HG03196 (cell line): ENCODE measurements around the gene KIF26B.
"Not testable (repeated sequence)": the region's sequence is repeated elsewhere in the genome, so short reads cannot be mapped to it uniquely, and the experiment has no call there.

Experiments used
- ATAC-seq: cut with Tn5 transposase; IDR thresholded peaks from one replicate; pipeline ENCODE4 v1.9.1; 2021; ENCODE audit not compliant: unreplicated experiment

KIF26B gene

DNA sequence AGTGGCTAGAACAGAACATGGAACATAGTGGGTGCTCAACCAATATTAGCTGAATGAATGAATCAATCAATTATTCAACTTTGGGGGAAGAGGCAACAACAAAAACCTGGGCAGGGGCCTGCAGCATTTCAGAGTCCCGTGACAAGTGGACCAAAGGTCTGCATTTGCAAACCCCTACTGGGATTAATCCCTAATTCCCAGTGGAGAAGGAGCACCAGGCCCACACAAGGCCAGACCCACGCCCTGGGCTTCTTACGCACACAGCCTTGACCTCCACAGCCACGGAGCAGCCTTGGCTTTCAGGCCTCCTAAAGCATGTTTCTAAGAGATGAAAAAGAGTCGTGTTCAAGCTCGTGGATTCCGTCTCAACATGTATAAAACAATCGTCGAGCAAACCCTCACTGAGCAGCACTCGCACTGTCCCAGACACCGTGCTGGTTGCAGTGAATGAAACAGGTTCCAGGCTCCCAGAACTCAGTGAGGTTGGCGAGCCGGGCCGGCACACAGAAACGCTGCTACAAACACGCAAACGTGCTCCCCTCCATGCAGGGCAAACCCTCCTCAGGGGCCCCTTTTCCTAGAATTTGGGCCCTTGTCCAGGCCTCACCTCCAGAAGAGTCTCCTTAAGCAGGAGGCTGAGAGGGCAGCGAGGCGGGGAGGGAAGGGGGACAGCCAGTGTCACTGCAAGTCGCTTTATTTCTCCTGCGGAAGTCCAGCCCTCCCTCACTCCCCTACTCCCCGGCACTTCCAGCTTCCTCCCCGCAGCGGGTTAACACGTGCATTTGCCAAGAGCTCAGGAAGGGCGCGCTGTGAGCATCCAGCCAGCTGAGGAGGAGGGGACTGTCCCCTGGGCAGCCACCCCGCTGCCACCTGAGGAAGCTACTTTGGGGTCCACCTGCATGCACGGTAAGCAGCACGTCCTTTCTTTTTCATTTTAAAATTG lies 556.4 kb downstream of the KIF26B start:
- ATAC-seq: no peak

DNA sequence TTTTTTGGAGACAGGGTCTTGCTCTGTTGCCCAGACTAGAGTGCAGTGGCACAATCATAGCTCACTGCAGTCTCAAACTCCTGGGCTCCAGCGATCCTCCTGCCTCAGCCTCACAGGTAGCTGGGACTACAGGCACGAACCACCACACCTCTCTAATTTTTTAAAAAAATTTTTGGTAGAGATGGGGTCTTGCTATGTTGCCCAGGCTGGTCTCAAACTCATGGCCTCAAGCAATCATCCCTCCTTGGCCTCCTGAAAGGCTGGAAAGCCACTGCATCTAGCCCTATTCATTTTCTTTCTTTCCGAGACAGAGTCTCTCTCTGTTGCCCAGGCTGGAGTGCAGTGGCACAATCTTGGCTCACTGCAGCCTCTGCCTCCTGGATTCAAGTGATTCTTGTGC lies 559.2 kb downstream of the KIF26B start:
- ATAC-seq: not testable (repeated sequence)

DNA sequence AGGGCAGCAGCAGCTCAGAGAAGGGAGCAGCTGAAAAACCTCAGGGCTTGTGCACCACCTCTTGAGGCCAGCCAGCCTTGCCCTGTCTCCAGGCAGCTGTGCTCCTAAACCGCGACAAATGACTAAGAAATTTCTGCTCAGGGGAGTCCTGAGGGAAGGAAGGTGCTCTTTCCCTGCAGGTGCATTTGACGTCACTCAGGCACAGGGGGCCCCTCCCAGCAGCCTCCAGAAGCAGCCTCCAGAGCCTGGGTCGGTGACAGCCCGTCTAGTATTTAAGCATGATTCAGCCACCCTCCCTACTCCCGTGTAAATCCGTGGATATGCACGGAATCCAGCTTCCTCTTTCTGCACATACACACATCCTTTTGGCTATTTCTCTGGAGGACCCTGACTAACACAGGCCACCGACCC lies 560.5 kb downstream of the KIF26B start:
- no peak for ATAC-seq

DNA sequence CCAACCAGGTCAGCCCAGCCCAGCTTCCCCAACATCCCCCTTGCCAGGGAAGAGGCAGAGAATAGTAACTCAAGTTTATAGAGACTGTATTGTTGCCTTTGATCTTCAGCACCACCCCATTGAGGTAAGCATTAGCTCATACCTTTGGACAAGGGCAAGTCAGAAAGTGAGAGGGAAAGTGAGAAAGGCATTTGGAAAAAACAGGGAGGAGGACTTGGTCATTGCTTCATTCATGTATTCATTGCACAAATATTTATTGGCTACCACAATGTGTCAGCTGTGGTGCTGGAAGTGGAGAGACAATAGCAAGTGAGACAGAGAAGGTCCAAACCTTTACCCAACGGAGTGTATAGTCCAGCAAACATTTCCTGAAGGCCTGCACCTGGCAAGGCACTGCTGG lies 561.2 kb downstream of the KIF26B start:
- ATAC-seq: no peak

DNA sequence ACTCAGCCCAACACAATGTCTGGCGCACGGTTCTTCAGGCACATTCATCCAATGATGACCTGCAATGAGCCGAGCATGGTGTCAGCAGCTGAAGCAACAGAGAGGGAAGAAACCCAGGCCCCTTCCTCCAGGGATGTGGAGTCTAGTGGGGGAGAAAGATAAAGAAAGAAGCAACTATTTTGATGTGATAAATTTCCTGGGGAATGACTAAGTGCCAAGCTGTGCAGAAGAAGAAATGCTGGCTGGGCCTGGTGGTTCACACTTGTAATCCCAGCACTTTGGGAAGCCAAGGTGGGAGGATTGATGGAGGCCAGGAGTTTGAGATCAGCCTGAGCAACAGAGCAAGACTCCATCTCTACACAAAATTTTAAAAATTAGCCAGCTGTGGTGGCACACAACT lies 561.8 kb downstream of the KIF26B start:
- ATAC-seq: no peak

DNA sequence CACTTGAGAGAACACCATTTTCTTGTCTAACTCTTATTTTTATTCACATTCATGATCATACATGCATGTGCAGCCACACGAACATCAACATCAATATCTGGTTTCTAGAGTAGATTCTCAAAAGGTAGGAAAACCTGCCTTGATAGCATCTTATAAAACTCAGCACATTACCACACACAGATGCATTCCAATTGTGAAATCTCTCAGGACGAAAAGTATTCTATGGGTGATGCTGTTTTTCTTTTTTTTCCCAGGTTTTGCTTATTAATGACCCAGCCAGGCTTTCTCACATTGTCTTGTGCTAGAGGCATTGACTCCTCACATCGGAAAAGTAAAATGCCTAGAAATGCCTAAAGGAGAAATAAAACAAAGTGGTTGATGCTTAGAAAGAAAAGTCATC lies 562.8 kb downstream of the KIF26B start:
- ATAC-seq: no peak

DNA sequence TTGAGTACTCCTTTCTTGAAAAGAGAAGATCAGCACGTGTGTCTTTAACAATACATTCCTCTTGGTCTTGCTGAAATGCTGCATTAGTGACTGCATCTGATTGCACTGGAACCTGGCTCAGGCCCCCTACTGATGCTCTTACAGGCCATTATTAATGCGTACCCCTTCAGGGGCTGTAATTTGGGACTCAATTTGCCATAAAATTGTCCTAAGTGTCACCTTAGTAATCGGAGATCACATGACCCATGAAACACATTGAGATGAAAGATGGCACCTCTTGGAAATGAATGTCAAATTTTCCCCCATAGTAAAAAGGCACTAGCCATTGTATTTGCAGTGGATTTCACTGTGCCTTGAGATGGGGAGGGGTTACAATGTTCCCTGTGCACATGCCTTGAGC lies 563.3 kb downstream of the KIF26B start:
- no peak for ATAC-seq

DNA sequence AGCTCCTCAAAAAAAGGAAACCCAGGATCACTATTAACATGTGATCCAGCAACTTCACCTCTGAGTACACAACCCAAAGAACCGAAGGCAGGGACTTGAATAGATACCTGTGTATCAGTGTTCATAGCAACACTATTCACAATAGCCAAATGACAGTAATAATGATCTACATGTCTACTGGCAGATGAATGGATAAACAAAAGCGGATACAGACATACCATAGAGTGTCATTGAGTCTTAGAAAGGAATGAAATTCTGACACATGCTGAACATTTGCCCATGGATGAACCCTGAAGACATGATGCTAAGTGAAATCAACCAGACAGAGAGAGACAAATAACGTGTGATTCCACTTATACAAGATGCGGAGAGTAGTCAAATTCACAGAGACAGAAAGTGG lies 564.2 kb downstream of the KIF26B start:
- no peak for ATAC-seq

DNA sequence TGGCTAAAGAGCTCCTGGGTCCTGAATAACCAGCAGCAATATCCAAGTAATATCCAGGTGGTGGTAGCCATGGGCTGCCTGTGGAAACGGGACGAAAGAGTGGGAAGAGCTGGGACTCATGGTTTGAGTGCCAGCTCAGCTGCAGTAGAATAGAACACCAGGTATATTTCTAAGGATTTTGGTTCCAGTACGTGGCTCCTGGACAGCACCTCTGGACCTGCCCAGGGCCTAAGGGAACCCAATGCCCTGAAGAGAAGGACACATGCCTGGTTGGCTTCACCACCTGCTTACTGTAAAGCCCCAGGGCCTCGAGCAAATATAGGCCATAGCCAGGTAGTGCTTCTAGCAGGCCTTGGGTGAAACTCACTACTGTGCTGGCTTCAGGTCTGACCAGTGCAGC lies 566.7 kb downstream of the KIF26B start:
- ATAC-seq: no peak

DNA sequence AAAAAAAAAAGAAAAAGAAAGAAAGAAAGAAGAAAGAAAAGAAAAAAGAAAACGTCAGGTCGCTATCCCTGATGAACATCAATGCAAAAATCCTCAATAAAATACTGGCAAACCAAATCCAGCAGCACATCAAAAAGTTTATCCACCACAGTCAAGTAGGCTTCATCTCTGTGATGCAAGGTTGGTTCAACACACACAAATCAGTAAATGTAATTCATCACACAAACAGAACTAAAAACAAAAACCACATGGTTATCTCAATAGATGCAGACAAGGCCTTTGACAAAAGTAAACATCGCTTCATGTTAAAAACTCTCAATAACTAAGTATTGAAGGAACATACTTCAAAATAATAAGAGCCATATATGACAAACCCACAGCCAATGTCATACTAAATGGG lies 573.2 kb downstream of the KIF26B start:
- not testable (repeated sequence) for ATAC-seq

DNA sequence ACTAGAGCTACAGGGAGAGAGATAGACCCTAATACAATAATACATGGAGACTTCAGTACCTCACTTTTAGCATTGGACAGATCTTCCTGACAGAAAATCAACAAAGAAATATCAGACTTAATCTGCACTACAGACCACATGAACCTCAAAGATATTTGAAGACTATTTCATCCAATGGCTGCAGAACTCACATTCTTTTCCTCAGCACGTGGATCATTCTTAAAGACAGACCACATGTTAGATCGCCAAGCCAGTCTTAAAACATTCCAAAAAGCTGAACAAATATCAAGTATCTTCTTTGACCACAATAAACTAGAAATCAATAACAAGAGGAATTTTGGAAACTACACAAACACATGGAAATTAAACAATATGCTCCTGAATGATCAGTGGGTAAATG lies 576.0 kb downstream of the KIF26B start:
- ATAC-seq: no peak

DNA sequence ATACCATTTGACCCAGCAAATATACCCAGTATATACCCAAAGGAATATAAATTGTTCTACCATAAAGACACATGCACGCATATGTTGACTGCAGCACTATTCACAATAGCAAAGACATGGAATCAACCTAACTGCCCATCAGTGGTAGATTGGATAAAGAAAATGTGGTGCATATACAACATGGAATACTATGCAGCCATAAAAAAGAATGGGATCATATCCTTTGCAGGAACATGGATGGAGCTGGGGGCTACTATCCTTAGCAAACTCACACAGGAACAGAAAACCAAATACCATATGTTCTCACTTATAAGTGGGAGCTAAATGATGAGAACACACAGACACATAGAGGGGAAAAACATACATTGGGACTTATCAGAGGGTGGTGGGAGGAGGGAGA lies 585.6 kb downstream of the KIF26B start:
- not testable (repeated sequence) for ATAC-seq

DNA sequence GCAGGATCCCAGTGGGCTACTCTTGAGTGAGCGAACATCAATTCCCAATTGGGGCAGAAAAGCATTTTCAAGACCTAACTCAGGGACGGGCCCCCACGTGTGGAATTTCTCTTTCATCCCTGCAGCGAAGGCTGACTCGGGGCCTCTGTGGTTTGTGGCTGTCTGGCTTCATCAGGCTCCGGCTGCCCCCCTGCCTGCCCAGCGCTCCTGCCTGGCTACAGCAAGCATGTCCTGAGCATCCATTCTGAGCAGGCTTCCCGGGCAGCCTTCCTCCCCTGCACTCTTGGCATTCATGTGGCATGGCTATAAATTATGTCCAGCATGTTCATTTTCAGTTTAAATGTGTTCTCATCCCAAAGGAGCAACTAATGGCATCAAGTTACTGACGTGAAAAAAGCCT lies 588.1 kb downstream of the KIF26B start:
- ATAC-seq: no peak

DNA sequence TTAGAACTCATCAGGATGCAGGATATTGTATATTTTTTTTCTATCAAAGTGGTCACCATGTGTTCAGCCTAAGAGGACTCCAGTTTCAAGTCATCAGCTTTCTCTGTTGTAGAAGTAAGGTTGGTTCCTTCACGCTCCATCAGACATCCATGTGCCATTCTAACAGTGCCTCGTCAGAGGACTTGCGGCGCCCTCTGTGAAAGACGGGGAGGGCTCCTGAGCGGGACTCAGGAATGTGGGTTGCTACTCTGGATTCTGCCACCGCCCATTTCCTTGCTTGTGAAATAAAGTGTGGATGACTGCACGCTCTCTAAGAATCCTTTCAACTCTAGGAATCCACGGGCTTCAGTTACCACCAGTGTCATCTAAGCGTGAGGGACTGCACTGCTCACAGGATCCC lies 593.5 kb downstream of the KIF26B start:
- no peak for ATAC-seq

DNA sequence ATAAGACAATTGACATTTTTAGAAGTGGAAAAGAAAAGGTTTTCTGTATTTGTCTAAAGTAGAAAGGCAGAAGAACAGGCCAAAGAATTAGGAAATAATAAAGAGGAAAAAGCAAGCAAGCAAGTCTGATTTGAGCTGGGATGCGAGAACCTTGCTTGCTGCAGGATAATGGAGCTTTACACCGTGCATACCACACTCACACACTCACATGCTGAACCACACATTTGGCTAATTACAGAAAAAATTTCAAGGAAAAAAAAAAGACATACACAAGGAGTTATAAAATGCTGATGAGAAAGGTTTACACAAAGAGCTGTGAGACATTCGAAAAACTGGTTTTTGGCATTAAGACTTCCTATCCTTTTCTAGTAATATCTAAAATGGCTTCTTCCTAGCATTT lies 593.9 kb downstream of the KIF26B start:
- ATAC-seq: no peak

DNA sequence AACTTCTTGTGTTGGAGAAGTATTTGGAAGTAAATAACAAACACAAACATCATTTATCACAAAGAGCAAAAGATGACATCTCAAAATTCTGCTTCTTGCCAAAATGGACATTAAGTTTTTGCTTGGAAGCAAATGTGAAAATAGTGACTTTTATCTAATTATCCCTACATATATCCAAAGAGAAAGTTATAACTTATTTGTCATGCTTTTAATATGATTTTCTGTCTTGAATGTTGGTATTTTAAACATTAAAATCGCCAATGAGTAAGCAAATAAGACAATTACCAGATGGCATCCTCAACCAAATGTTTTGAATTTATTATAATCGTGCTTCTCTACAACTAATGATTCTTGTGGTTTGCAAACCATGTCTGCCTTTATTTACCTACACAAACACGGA lies 594.3 kb downstream of the KIF26B start:
- ATAC-seq: no peak

DNA sequence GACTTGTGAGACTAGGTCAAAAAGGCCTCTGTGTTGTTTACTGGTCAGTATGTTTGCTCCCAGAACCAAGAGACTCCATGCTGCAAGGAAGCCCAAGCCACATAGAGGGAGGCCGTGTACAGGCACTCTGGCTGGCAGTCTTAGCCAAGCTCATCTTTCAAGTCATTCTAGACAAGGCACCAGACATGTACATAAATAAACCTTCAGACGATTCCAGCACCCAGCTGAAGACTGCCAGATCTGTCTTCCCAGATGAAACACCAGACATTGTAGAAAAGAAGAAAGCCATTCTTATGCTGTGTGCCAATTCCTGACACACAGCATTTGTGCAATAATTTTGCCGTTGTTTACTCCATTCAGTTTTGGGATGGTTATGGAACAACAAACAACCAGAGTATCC lies 595.5 kb downstream of the KIF26B start:
- no peak for ATAC-seq

DNA sequence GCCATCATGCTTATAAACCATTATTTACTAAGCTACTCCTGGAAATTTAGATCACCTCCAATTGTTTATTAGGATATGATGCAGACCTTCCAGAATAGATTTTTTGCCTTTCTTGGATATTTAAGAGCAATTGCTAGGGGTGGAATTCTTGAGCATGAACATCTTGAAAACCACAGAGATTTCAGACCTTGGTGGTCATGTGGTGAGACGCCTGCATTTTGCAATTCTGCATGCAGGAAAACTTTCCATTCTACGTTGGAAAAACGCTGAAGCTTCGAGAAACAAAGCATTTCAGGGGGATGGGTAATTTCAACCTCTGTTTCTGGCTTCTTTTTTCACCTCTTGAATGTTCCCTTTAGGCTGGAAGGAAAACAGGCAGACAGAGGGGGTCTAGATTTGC lies 596.3 kb downstream of the KIF26B start:
- no peak for ATAC-seq

DNA sequence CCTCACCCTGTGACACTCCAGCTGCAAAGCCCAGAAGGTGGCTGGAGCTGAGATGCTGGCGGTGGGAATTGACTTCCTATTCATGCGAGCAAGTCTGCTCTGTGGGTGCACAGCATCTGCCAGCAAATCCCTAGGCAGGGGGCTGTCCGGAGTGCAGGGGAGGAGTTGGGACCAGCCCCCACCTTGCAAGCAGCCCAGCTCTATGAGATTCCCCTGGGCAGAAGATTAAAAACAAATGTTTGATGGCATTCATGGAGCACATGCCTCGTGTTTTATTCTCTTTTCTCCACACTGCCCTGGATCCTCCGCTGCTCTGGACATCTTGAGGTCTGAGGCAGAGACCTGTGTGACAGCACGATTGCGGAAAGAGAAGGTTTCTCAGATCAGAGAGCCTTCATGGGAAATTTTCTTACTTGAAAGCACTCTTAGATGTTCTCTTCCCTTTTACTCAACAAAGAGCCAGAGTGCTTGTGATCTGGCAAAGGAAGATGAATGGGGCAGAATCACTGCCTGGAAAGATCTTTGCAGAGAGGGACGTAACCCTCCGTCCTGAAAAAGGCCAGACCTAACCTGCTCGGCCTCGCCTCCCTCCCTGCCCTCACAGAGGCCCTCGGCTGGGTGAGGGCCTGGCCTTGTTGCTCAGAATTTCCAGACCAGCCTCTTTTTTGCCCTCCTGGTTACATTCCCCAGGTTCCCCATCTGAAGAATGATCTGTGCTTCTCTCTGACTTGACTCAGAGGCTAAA lies 597.1 kb downstream of the KIF26B start:
- ATAC-seq: no peak

DNA sequence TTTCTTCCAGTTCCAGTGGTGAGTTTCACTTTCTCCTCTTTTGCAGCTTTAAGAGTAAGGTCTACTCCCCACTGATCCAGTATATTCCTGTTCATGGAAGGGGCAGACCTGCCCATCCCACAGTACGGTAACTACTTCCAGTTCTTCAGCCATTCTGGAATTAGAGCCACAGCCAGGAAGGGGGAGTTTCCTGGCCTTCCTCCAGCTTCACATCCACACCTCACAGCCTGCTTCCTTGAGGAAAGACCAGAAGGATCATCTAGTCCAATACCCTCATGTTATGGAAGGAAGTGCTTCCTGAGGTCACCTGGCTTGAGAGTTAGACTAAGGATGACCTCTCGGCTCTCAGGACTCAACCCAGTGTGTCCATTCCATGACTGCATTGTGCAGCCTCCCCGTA lies 597.8 kb downstream of the KIF26B start:
- no peak for ATAC-seq

DNA sequence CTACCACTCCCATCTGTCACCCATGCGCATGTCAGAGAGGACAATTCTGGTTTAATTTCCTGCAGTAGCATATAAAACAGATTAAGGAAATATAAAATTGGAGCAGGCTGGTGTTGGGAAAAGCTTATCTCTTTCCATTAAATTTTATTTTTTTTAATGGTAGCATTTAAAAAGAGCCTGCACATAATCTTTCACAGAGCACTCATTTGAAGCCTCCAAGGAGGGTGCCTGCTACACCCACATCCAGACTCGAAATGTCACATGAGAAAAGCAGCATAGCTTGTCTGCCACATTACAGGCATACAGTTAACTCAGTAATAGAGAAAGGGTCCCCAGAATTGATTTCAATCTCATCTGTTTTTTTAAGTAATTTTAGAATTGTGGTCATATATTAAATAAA lies 599.0 kb downstream of the KIF26B start:
- no peak for ATAC-seq

DNA sequence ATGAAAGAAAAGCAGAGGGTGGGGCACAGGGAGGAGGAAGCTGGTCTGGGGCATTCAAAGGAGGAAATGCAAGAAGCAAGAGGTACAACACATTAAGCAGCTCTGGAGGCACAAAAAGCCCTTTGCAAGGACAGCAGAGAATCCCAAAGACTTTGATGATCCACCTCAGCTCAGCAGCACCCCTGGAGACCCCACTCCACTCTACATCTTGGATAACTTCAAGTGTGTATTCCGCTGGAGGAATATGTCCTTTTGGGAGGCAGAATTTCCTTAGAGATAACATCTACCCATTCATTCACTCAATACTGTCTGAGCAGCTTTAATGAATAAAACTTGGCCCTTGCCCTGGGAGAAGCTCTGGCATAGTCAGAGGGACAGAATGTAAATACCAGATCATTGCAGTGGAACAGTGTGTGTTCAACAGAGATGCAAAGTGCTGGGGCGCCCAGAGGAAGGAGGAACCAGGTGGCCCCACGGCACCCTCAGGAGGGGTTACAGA lies 599.7 kb downstream of the KIF26B start:
- ATAC-seq: no peak
